Activated T-cell treated with anti-CD3 and anti-CD28 coated beads, Interleukin-2, amount 50 U/mL, for 1 hour (primary cell): ENCODE data around the gene TMEM184B.

Source experiments
- DNase-seq: peaks from one replicate; pipeline ENCODE4 v3.0.0-alpha.2; 2020

TMEM184B gene

DNA sequence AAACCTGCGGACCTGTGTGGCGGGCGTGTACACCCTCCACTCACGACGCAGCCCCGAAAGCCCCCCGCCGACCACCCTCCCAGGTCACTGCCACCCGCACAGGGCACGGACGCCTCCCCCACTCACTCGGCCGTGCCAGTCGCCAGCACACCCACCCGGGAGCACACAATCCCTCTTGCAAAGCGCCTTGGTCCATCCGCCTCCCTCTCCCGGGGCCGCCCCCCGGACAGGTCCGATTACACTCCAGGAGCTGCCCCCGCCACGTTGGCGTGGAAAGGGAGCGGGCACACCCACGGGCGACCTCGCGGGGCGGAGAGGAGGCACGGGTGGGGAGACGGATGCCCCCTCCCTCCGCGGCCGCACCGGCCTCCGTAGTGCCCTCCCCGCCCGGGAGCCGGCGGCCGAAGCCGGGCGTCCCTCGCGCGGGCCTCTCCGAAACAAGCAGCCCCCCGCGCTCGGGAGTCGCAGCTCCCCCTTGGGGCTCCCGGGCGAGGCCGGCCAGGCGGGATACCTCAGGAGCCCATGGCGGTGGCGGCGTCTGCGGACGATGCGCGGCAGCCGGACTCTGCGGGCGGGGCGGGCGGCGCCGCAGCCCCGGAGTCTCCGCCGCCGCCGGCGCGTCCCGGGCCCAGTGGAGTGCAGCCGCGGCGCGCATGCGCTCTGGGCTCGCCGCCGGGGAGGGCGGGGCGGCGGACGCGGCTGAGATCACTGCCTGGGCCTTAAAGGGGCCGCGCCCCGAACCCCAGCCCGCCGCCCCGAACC is at the start of gene TMEM184B:
TMEM184B (minus strand) TSS at position 638 of the 762 bp plus-strand sequence. CDS start 25,049 bp downstream, outside the sequence.
- peak; percentile 87 for DNase-seq

DNA sequence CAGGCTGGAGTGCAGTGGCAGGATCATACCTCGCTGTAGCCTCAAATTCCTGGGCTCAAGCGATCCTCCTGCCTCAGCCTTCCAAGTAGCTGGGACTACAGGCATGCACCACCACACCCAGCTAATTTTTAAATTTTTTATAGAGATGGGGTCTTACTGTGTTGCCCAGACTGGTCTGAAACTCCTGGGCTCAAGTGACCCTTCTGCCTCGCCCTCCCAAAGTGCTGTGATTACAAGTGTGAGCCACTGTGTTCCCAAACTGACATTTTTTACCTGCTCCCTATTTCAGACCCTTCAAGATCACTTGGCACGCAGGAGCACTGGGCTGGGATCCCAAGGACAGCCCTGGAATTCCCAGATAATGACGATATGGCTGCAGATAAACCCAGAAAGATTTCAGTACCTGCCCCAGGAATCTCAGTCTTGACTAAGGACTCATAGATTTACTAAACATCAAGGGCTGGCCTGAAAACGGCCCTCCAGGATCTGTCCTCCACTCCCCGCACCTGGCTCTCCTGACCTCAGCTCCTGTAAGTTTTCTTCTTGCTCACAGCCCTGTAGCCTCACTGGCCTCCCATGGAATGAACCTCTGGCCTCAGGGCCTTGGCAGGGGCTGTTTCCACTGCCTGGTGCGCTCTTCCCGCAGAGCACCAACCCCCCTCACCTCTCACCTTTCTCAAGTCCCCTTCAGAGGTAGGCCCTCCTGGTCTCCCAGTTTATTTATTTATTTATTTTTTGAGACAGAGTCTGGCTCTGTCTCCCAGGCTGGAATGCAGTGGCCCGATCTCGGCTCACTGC is 48.0 kb upstream of the TMEM184B start:
- no peak for DNase-seq

DNA sequence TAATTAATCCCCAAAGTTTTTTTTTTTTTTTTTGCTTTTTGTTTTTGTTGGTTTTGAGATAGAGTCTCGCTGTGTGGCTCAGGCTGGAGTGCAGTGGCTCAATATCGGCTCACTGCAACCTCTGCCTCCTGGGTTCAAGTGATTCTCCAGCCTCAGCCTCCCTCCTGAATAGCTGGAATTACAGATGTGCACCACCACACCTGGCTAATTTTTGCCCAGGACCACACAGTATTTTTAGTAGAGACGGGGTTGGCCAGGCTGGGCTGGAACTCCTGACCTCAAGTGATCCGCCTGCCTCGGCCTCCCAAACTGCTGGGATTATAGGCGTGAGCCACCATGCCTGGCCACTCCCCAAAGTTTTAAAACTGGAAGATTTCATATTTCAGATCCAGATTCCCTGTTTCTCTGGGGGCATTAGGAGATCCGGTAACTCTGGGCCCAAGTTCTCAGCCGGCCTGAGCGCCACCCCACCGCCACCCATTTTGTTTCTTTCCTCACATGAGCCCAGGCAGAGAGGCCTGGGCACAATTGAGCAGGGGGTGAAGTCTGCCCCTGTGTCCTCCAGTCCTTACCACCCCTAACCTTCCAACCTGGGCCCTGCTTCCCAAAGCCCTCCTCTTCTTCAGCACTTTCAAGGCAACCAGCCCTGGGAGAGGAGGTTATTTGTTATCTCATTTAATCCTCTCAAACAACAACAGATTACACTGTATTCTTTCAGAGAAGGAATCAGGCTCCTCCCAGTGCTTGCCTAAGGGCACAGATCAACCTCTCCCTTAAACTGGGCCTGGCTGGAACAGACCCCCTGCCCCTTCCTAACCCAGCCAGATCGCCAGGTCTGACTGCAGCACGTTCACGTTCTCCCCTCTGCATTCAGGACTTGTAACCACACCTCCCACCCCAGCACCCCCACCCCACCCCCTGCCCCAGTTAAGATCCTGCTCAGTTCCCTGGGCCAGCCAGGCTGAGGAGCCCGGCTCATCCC is 46.3 kb upstream of the TMEM184B start:
- DNase-seq: no peak

DNA sequence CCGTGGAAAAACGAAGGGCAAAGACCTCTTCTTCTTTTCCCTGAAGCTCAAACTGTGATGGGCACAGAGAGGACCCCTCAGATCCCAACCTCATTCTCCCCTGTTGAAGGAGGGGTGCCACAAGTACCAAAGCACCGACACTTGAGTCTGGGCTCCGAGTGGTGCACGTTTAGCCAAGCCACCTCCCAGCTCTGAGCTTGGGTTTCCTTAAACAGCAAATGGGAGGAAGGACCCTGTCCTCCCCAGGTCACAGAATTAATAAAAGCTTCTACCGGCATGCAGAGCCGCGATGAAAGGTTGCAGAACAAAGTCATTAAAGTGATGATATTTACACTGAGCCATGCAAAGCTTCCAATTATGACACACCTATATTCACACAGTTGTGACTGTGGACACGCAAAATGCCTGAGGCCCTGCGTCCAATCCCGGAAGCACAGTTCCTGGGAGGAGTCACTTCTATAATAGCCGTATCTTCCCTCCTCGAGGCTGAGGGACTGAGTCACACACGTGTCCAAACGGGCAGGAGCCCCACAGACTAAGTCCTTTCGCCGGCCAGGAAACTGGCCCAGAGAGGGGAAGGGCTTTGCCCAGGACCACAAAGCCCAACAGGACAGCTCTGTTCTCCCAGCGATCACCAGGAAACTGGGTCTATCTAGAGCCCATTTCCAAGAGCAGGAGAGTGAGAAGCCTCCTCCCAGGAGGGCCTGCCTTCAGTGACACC is 45.3 kb upstream of the TMEM184B start:
- no peak for DNase-seq

DNA sequence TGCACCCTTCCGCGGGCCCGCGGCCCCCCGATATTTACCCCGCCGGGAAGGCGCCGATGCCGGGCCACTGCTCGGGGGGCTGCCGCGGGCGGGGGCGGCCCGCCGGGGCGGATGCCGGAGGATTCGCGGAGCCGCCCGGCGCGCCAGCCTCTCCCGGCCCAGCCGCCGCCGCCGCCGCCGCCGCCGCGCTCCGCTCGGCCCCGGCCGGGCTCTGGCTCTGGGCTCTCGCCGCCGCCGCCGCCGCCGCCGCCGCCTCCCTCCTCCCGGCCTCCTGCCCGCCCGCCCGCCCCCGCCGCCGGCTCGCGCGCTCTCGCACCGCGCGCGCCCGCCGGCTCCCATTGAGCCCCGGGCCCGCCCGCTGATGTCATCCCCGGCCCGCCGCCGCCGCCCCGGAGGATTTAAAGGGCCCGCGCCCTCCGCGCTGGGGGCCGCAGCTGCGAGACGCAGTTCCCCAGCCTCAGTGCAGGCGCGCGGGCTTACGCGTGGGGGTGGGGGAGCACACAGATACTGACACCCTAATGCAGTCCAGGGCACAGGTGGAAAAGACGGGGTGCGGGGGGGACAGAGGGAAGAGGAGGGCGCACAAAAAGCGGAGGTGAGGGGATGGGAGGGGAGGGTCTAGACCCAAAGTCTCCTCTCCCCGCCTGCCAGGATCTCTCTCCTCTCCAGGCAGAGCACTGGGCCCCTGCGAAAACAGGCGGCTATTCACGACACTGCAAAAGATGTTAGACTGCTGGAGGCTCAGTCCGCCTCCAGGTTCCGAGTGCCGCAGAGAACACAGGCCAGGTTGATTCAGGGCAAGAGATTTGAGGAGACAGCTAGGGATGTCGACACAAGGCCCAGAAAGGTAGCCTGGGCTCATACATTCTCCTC is 44.5 kb upstream of the TMEM184B start, which contains the start of gene CSNK1E:
CSNK1E (minus strand) TSS at position 312 of the 873 bp plus-strand sequence. CDS start 3,276 bp downstream, outside the sequence.
- peak; percentile 81 for DNase-seq

DNA sequence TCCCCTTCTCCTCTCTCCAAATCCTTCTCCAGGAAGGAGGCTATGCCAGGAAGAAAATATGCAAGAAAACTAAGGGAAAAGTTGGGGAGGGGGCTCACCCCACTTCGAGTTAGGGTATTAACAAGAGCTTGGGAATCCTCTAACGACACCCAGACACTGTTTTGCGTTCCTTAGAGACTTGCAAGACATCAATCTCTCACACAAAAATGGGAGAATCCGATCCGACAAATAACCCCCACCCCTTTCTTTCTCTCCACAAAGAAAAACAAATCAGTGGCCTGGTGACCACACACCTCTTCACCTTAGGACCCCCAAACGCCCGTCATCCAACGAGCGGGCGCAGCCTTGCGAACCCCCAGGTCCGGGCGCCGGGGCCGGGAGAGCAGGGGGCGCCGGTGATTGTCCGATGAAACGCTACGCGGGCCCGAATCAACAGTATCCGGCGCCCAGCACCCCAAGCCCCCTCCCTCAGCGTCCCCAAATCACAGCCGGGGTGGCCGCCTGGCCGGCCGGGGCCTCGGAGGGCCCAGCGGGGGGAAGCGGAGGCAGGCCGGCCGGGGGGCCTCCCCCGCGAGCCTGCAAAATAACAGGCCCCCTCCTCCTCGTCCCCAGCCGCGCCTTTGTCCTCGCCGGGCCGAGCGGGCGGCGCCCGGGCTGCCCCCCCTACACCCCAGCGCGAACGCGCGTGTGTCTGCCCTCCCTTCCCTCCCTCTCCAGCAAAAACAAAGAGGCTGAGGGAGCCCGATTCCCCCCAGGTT is 43.7 kb upstream of the TMEM184B start:
- DNase-seq: peak; percentile 76

DNA sequence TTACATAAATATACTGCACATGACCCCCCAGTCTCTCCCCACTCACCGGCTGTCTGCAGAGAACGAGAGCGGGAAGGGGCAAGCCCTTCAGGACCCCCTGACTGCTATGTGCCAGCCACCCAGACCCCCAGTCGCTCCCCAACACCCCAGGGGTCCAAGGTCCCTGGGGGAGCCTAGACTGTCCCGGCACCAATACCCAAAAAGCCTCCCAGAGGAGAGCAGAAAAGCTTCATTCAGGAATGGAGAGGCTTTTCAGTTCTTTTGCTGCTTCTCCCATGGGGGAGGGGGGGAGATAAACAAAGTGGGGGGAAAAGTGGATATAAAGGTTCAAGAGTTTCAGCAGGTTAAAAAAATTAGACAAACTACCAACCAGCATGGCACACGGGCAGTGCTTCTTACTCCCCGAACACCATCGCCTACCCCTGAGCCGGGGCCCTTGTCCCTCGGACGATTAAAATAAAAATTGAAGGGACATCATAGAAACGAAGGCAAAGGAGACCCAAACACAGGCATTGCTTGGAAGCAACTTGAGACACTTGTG is 43.1 kb upstream of the TMEM184B start:
- DNase-seq: peak; percentile 31

DNA sequence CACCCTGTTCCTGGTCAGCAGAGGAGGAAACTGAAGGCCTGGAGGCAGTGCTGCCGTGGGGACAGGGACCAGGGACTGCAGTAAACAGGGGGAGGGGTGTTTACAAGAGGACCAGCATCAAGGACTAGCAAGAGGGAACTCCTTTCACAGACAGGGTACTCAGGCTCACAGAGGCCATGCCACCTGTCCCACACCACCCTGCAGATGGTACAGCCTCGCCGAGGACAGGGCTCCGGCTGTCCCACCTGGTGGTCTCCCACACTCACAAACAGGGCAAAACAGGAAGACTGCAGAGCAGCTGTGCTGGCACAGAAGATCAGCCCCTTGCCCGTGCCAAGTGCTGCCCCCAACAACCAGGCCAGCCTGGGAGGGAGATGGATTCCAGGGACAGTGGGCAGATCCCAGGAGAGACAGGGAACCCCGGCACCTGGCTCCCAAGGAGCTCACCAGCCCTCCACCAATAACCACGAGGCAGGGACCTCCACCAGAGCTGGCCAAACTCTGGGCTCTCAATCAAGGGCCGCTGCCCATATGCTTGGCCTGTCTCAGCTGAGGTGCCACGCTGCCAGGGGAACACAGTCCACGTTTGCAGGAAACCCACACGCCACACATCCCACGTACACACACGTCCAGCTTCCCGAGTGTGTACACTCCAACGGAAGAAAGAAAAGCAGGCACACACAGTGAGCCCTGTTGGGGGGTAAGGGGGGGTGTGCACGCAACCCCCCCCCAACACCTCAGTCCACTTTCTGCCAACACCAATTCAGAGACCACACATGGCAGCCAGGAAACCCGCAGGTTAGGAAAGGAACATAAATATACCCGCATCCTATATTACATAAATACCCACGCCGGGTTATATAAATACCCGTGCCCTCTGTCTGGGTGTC is 42.4 kb upstream of the TMEM184B start:
- DNase-seq: no peak

DNA sequence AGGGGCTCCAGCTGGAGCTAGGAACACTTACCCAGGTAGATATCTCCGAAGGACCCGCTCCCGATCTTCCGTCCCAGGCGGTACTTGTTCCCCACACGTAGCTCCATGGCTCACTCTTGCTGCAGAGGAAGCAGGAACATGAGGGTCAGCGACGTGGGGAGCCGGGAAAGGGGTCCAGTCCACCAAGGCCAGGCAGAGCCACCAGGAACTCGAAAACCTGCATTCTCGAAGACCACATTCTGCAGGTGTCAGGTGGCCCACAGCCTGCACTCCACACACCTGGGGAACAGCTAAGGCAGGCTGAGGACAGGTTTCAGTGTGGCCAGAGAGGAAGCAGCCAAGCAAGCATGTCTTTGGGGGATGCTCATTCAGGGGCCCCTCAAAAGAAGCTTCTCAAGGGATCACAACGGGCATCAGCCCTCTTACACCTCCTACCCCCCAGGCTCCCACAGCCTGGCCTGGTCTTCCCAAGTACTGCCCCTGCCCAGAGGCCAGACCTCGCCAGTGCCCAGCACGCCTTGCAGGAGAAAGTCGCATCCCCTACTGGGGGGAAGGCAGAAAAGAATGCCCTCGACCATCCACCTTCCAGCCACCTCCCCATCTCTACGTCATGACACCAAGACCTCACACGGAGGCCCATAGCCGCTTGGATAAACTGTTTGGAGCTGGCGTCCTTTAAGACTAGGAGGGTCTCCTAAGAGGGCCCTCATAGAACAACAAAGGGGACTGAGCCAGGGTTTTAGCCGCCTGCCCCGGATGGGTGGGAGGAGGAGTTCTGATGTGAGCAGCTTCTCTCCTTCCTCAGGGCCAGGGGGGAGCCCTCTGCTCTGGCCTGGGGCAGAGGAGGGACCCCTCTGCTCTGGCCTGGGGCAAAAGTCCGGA is 41.5 kb upstream of the TMEM184B start:
- no peak for DNase-seq

DNA sequence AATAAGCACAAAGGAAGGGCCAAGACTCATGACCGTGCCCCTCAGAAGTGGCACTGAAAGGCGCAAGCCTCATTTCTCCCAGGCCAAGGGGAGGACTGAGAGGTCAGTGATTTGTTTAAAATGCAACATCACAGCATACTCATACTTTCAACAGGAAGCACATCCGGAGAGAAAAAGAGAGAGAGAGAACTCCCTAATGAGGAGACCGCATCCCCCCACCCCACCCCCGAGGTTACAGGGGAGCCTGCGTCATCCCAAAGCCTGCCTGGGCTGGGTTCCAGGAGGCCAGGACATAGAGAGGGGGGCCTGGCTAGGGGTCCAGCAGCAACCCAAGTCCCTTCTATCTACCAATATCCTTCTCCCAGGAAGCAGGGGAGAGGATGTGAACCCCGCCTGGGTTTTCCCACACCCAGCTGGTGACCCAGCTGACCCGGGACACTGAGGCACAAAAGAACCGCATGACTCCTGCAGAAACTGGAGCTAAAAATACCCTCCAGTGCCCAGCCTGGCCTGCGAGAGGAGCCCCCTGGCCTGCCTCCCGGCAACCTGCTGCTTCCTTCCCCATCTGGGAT is 40.7 kb upstream of the TMEM184B start:
- no peak for DNase-seq

DNA sequence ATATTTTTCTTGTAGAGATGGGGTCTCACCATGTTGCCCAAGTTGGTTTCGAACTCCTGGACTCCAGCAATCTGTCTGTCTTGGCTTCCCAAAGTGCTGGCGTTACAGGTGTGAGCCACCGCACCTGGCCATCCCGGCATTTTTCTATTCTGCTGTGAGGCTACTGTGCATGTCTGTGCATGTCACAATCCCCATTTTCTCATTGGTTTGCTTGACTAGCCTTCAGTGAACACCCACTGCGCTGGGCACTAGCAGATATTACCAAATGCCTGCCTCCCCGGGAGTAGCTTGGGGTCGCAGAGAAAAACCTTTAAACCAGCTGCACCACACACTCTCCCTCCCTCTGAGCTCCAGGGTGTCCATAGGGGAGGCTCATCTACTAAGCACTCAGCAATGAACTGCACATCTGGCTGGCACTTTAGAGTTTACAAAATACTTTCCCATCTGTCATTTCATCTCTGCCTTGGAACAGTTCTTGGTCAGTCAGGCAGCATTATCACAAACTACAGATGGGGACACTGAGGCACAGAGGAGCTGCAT is 39.5 kb upstream of the TMEM184B start:
- no peak for DNase-seq

DNA sequence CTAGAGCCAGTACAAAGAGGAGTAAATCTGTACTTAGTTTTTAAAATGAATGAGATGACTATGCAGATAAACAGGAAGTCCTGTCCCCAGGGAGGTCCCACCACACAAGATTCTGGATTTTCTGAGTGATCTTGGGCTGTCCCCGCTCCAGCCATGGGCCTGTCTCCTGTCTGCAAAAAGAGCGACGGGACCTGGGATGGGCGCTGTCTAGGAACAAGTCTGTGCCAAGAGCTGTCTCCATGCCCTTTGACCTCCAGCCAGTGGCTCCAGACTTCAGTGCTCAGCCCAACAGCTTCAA is 38.5 kb upstream of the TMEM184B start:
- no peak for DNase-seq

DNA sequence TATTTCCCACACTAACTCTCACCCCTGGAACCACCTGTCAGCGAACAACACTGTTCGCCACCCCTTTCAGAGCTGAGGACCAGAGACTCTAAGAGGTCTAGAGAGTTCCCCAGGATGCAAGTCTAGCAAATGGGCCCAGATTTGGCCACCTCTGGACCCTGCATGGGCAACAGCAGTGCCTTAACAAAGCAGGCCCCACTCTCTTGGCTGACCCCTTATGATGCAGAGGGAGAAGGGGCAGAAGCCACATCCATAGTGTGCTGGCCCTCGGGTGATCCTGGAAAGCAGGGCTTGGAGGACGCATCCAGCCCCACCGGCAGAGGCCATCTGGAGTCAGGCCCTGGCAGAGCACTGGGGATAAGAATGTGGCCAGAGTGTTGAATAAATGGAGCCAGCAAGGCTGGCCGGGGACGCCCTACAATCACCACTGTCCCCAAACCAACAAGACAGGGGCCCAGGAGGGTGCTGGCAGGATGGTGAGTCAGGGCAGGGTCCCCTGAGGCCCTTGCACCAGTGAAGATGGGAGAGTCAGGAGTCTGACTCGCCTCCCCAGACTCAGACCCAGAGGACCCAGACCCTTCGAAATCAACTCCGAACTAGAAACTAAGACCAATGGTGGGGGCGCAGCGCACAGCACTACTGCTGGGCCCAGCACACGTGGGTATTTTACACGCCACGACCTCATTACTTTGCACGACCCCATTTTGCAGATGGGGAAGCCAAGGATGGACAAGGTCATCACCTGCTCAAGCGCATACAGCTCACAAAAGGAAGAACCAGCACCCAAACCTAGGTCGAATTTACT is 37.9 kb upstream of the TMEM184B start:
- no peak for DNase-seq

DNA sequence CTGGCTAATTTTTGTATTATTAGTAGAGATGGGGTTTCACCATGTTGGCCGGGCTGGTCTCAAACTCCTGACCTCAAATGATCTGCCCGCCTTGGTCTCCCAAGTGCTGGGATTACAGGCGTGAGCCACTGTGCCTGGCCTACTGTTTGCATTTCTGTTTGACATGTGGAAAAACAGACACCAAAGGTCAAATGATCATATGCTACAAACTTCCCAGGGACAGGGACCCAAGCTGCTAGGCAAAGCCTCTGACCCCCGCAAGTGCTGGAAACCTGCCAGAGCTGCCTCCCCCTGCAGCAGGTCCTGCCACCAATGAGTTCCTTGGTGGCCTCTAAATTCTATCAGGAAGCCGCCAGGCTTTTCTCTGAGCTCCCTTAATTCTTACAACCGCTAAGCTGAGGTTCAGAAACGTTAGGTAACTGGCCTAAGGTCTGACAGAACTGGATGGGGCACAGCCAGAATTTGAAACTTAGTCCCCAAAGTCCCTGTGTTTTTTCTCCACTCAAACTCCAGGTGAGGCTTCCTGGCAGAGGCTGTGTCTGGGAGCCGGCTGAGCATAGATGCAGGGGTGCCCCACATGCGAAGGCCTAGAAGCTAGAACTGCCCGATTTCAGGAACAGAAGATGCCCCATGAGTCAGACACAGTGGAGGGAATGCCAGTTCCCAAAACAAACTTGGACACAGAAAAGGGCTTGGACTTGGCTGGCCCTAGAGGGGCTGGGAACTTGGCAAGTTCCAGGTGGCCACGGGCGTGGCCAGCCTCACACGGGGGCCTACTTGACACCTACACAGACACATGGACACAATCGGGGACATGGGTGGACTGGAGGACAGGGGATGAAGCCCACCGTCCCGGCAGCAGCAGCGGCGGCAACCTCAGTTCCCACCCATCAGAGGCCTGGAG is 37.1 kb upstream of the TMEM184B start:
- DNase-seq: no peak

DNA sequence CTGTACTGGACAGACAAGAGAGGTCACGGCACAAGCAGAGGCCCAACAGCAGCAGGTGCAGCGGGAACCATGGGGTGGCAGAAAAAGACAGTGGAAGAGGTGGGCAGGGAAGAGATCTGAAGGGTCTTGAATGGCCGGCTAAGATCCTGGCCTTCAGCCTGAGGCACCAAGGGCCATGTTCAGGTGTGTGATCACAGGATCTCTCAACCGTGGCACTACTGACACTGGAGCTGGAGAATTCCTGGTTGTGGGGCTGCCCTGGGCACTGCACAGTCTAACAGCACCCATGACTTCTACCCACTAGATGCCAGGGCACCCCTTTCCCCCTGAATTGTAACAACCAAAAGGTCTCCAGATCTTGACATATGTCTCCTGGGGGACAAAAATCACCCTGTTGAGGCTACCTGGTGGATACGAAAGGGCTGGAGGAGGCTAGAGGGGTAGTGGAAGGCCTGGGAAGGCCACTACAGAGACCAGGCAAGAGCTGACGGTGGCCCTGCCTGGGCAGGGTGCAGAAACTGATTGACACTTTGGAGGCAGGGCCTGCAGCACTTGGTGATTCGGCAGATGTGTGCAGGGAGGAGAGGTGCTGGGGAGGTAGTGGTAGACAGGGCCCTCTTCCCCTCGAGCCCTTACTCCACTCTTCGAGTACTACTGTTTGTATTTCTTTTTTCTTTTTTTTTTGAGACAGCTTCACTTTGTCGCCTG is 36.1 kb upstream of the TMEM184B start:
- DNase-seq: no peak
